NCI-H1105 treated with DMSO at 0.1 percent for 48 hours (cell line): ENCODE data around the gene ATG13.
A peak's percentile ranks its signal among the peaks of the same experiment; 100 is the strongest.
"Not testable (repeated sequence)": the region's sequence is repeated elsewhere in the genome, so short reads cannot be mapped to it uniquely, and the experiment has no call there.

Experiments
- DNase-seq: peaks from one replicate; lab custom pipeline; 2025; lab: John Stamatoyannopoulos, UW

ATG13 gene

DNA sequence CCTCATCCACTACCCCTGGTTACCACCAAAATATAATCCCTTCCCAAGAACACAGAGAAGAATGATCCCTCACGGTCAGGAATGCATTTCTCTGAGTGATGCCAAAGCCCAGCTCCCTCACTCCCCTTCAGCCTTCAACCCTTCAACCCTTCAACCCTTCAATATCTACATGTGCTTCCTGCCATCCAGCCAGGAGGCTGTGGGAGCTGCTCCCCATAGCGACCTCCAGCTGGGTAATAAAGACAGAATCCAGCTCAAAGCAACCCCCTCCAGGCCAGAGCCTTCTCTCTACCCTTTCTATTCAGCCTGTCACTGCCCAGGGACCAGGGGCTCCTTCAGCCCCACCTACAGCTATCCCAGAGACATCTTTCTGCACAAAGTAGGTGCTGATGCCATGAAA is 80.4 kb downstream of the ATG13 start:
- DNase-seq: no peak

DNA sequence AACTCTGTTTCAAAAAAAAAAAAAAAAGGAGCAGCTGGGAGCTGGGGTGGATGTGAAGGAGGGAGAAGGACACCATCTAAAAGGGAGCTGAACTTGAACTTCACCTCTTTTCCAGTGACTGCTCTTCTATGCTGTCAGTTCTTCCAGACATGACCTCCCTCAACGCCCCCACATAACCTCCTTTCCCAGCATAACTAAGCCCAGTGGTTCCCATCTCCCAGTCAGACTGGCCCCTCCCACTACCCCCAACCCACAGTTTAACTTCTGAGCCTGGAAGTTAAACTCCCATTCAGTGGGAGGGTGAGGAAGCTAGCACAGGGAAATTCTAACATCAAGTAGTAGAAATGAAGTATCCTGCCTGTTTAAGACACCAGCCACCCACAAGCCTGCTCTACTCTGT is 81.2 kb downstream of the ATG13 start:
- no peak for DNase-seq

DNA sequence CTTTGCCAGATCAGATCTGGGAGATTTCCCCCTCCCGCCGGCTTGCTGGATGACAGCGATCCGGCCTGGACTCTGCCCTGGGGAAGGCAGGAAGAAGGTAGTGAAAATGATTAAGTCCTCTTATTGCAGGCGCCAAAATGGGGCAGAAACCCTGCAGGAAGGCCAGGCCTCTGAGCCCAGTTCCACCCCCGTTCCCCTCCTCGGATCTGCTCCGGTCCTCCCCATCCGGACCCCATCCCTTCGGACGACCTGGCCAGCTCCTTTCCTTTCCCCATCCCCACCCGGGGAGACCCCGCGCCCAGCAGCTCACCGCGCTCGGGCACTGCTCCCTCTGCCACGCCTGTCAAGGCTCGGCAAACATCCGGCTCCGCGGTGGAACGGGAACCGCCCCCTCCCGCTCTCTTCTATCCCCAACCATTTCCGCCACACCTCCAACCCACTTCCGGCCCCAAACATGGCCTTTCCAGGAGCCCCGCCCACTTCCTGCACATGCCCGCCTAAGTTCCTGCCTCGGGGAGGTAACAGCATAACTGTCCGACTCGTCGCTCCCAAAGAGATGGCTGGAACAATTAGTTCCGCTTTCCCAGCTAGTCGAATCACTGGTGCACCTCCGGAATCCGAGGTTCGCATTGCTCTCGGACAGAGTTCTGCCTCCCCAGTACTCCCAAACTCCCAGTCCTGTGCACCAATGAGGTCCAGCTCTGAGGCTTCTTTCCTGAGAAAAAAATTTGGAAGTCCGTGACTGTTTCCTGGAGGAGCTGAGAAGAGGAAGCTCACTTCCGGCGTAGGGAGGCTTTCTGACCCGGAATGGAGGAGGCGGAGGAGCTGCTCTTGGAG is 83.1 kb downstream of the ATG13 start, which contains the start of the genes ARHGAP1 and ZNF408:
Gene ARHGAP1, minus strand, starts transcription at position 379 of the 837 bp plus-strand sequence. CDS start 4,512 bp downstream, outside the sequence.
Gene ZNF408, plus strand, starts transcription at position 791 of the 837 bp plus-strand sequence. Its CDS starts 17 bp downstream, at position 808.
- DNase-seq: peak; percentile 97

DNA sequence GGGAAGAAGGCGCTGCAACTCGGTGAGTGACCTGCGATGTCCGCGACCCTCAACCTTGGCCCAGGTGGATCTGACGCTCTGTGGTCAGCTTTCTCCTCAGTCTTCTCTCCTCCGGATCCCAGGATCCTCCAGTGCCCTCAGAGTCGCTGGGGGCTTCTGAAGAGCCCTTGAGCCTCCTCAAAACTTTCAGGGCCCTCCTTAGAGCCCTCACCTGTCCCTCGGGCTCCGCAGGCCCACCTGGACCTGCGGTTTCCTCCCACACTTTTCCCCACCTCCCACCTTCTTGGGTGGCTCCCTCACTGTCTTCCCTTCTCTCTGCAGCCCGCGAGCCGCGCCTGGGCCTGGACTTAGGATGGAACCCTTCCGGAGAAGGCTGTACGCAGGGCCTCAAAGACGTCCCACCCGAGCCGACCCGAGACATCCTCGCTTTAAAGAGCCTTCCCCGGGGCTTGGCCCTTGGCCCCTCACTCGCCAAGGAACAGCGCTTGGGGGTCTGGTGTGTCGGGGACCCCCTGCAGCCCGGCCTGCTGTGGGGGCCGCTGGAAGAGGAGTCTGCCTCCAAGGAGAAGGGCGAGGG is 83.8 kb downstream of the ATG13 start:
- no peak for DNase-seq

DNA sequence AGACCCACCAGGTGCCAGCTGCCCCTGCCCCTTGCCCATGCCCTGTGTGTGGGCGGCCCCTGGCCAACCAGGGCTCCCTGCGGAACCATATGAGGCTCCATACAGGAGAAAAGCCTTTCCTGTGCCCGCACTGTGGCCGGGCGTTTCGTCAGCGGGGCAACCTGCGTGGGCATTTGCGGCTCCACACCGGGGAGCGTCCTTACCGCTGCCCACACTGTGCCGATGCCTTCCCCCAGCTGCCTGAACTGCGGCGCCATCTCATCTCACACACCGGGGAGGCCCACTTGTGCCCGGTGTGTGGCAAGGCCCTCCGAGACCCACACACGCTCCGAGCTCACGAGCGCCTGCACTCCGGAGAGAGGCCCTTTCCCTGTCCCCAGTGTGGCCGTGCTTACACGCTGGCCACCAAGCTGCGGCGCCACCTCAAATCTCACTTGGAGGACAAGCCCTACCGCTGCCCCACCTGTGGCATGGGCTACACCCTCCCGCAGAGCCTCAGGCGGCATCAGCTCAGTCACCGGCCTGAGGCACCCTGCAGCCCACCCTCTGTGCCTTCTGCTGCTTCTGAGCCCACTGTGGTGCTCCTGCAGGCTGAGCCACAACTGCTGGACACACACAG is 87.8 kb downstream of the ATG13 start:
- no peak for DNase-seq

DNA sequence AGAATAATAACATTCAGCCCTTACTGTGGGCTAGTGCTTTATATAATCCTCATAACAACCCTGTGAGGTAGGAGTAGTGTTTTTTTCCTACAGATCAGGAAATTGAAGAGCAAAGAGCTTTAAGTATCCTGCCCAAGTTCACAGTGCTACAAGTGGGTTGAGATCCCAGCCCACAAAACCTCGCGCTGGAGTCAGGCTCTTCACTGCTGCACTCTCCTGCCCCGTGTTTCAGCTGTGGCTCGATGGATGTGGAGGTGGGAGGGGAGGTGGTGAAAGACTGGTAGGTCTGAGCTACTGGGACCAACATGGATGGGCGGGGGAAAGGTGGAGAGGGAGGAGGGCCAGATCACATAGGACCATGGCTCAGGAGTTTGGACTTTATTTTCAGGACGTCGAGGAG is 89.5 kb downstream of the ATG13 start:
- DNase-seq: no peak

DNA sequence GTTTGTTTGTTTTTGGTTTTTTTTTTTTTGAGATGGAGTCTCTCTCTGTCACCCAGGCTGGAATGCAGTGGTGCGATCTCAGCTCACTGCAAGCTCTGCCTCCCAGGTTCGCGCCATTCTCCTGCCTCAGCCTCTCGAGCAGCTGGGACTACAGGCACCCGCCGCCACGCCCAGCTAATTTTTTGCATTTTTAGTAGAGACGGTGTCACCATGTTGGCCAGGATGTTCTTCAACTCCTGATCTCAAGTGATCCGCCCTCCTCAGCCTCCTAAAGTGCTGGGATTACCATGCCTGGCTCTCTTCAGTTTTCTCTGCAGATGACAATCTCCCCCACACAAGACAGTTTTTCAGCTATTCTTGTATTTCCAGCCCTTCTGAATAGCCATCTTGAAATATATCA is 92.0 kb downstream of the ATG13 start:
- DNase-seq: not testable (repeated sequence)

DNA sequence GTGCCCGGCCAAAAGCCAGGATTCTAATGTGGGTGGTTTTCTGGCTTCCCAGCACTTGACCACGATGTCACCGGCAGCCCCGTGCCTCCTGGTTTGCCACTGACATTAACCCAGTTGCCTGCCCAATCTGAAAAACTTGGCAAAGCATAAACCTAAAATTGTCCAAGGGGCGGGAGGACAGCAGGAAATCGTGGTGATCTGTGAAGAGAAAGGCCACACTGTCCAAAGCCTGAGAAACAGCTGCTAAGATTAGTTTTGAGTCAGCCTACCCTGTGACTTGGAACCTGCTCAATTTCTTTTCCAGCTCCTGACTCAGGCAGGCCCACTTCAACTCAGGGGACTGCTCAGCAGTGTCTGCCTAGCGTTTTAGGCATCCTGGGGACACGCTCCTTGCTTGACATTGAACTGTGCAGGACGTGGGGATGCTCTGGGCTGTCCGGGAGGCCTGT is 93.5 kb downstream of the ATG13 start:
- no peak for DNase-seq

DNA sequence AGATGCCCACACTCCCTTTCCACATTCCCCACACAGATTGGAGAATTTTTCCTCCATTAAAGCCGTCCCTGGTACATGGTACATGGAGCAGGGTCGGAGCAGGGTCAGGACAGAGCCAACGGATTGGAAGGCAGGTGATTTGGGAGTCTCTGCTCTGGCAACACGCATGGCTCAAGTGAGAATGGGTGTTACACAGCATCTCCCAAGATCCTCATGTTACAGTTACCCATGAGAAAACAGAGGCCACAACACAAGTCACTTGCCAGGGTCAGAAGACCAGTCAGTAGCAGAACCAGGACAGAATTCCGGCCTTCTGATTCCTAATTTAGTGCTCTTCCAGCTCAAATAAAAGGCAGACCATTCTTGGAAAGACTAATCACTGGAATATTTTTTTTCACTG is 94.0 kb downstream of the ATG13 start:
- DNase-seq: no peak

DNA sequence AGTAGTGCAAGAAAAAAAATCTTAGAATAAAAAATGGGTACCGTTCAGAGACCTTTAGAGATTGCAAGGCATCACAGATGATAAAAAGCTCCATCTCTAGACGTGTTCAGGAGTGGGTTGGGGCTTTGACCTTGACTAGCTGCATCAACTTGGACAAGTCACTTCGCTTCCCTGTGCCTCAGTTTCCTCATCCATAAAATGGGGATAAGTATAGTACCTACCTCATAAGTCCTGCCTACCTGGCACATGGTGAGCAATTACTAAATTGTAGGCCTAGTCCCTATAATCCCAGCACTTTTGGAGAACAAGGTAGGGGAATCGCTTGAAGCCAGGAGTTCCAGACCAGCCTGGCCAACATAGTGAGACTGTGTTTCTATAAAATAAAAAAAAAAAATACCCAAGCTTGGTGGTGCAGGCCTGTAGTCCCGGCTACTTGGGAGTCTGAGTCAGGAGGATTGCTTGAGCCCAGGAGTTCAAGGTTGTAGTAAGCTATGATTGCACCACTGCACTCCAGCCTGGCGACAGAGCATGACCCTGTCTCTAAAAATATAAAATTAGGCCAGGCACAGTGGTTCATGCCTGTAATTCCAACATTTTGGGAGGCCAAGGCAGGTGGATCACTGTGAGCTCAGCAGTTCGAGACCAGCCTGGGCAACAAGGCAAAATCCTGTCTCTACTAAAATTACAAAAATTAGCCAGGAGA is 95.7 kb downstream of the ATG13 start:
- no peak for DNase-seq

DNA sequence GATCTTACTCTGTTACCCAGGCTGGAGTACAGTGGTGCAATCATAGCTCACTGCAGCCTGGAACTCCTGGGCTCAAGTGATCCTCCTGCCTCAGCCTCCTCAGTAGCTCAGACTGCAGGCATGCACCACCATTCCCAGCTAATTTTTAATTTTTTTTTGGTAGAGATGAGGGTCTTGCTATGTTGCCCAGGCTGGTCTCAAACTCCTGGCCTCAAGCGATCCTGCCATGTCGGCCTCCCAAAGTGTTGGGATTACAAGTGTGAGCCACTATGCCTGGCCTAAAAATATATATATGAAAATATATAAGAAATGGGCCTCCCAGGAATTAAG is 100.4 kb downstream of the ATG13 start:
- not testable (repeated sequence) for DNase-seq

DNA sequence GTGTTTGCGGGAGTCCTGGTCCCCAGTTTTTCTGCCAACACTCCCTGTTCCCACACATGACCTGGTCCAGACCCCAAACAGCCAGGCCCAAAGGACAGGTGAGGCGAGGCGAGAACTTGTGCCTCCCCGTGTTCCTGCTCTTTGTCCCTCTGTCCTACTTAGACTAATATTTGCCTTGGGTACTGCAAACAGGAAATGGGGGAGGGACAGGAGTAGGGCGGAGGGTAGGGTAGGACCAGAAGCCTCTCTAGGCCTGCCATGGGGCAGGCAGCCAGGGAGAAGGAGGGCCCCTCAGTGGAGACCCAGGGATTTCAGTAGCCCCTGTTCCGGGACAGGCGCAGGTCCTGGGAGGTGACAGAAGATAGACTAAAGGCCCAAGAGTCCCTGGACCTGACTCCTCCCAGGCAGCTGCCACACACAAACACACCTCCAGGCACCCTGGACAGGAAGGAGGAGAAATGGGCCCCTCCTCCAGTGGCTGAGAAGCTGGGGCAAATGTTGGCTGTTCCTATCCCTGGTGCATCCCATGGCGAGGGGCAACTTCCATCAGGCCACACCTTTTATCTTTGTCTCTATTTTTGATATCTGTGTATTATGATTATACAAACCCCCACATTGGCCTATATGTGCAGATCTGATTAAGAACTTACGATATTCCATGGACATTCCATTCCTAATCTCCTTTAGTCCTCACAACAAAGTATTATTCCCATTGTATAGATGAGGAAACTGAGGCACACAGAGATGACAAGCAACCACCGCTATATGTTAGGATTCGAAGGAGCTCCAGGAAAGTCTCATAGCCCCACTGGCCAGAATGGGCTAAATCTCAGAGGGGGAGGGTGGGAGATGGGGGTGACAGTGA is 101.0 kb downstream of the ATG13 start:
- DNase-seq: no peak

DNA sequence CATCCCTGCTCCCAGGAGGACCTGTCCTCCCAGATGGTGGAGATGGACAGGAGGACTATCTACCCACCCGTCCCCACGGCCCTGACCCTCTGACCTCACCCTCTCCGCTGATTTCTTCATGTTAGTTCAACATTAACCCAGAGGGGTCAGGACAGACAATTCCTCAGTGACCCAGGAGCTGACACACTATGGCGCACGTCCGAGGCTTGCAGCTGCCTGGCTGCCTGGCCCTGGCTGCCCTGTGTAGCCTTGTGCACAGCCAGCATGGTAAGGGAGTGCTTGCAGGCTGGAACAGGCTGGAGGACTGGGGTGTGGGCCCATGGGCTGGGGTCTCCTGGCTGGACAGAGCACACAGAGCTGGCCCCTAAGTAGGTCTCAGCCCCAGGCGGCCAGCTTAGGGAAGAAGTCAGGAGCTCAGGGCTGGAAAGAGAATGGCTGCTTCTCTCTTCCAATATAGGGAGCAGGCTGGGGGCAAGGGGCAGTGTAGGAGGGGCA is 101.7 kb downstream of the ATG13 start, which contains the start of gene F2:
Gene F2, plus strand, starts transcription at position 166 of the 495 bp plus-strand sequence. Its CDS starts 23 bp downstream, at position 189.
- no peak for DNase-seq

DNA sequence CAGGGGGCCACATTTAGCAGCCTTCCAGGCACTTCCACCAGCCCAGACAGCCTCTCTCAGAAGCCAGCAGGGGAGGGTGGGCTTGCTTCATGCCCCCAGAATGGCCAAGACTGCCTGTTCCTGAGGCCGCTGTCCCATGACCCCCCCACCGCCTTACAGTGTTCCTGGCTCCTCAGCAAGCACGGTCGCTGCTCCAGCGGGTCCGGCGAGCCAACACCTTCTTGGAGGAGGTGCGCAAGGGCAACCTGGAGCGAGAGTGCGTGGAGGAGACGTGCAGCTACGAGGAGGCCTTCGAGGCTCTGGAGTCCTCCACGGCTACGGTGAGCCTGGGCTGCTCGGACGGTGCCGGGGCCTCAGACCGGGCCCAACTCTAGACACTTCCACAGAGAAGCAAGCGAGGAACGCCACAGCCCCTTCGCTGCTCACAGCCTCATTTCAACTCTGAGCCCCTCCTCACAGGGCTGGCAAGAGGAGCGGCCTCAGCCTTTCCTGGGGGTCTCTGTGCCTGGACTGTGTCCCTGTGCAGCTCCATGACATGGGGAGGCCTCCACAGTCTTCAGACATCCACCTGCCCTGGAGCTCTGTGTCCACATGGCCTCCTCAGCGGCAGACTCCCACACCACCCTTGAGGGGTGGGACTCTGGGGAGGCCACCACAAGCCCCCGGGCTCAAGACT is 102.3 kb downstream of the ATG13 start:
- no peak for DNase-seq

DNA sequence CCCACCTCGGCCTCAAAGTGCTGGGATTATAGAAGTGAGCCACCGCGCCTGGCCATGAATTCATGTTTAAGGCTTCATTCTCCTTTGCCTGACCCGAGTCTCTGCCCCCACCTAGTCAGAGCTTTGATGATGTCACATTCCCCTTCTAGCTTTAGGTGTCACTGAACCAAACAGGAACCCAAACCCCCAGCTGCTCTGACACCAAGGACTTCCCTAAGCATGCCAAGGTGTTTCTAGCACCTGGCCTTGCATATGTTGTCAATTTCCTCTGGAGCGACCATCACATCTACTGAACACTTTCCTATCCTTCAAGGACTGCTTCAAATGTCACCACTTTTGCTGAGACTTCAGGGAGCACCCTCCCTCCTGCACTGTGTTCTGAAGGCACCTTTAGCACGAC is 103.9 kb downstream of the ATG13 start:
- no peak for DNase-seq

DNA sequence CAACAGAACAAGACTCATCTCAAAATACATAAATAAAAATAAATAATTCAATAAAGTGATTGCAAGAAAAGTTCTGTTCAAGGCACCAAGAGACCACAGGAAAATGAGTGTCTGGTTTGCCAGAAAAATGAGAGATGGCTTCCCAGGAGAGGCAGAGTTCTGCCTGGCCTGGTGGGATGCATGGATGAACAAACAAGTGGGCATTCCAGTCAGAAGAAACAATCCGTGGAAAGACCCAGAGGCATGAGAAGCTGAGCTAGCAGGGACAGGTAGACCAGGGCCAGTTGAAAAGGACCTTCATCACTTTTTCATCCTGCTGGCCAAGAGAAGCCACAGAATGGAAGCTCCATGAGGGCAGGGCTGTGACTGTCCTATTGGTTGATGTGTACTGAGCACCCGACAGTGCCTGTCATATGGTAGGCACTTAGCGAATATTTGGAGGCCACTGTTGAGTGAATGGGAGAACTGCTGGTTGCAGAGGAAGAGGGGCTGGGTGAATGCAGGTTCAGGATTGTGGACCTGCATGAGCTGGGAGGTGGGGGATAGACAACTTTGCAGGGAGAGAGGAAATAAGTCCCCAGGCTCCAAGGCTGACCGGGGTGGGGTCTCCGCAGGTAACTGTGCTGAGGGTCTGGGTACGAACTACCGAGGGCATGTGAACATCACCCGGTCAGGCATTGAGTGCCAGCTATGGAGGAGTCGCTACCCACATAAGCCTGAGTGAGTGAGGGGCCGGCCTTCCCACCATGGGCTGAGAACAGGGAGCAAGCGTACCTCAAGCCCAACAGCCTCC is 105.4 kb downstream of the ATG13 start:
- no peak for DNase-seq

DNA sequence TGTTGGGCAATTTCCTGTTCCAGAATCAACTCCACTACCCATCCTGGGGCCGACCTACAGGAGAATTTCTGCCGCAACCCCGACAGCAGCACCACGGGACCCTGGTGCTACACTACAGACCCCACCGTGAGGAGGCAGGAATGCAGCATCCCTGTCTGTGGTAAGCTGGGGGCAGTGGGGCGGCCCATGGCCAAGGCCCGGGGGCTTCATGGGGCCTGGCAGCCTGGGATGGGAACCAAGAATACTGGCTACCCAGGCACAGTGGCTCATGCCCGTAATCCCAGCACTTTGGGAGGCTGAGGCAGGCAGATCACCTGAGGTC is 106.0 kb downstream of the ATG13 start:
- no peak for DNase-seq

DNA sequence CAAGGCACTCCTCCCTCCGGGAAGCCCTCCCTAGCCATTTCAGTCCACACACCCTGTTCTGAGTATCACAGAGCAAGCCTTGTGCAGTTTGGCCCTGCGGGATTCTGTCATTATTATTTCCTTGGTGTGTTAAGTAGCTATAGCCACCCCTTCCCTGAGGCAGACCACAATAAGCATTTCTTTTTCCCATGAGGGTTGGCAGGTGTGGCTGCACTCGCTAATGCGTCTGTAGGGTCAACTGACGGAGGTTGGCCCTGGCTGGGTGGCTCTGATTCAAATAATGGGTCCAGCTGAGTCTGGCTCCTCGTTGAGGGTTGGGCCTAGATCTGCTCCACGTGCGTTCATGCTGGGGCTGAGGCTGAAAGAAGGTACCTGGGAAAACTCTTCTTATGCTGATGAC is 106.7 kb downstream of the ATG13 start:
- DNase-seq: no peak
